Muscle layer of colon (tissue), 2 donors: ENCODE measurements around the gene MAP7D2.
"Not testable (repeated sequence)": the region's sequence is repeated elsewhere in the genome, so short reads cannot be mapped to it uniquely, and the experiment has no call there.

ENCODE experiments used
- H3K27ac ChIP-seq: one replicate; pipeline ENCODE4 v1.7.0; 2013; ENCODE audit warnings: low read depth, mild to moderate bottlenecking, low read length, moderate library complexity
- H3K27me3 ChIP-seq, 2 donors: one replicate each; pipeline ENCODE4 v1.7.0; 2013; ENCODE audit warnings: low read length in 2 of 2, mild to moderate bottlenecking in 2 of 2; ENCODE audit not compliant: insufficient read depth in 2 of 2, control insufficient read depth in 1 of 2
- H3K36me3 ChIP-seq: one replicate; pipeline ENCODE4 v1.7.0; 2013; ENCODE audit warnings: mild to moderate bottlenecking, low read length; ENCODE audit not compliant: insufficient read depth
- H3K4me1 ChIP-seq: one replicate; pipeline ENCODE4 v1.7.0; 2013; ENCODE audit warnings: mild to moderate bottlenecking, low read length; ENCODE audit not compliant: insufficient read depth
- H3K4me3 ChIP-seq, 2 donors: one replicate each; pipeline ENCODE4 v1.7.0; 2013; ENCODE audit warnings: low read length in 2 of 2, low read depth in 1 of 2, mild to moderate bottlenecking in 1 of 2, moderate library complexity in 1 of 2
- H3K9ac ChIP-seq: one replicate; pipeline ENCODE4 v1.7.0; 2013; ENCODE audit warnings: low read length
- H3K9me3 ChIP-seq: one replicate; pipeline ENCODE4 v1.7.0; 2013; ENCODE audit warnings: mild to moderate bottlenecking, low read length
- donor health status: abdominal sarcoma.
- donor health status: Adenocarcinoma of cecum.

Gene MAP7D2

GRCh38 chrX:20139966-20140365, 23.3 kb upstream of the MAP7D2 start:
- Histone ChIP-seq H3K27ac (peak overlapping the region; percentile 36), H3K36me3 (peaks cover 17% of the 10 kb centered on the region), H3K9ac (peak overlapping the region; percentile 86), H3K9me3 (no peaks in the 10 kb centered on the region), H3K27me3 (no peaks in the 10 kb centered on the region), H3K4me1 (peaks cover 19% of the 10 kb centered on the region), H3K4me3 (peak overlapping the region; percentile 64 to 92)

GRCh38 chrX:20135944-20136343, 19.2 kb upstream of the MAP7D2 start:
- Histone ChIP-seq H3K27ac (no peak overlapping the region), H3K27me3 (no peaks in the 10 kb centered on the region), H3K4me1 (peaks cover 19% of the 10 kb centered on the region), H3K4me3 (no peak overlapping the region), H3K9me3 (no peaks in the 10 kb centered on the region), H3K36me3 (peaks cover 36% of the 10 kb centered on the region), H3K9ac (no peak overlapping the region)

- no peak overlapping the region for H3K4me3 ChIP-seq
- no peaks in the 10 kb centered on the region for H3K27me3 ChIP-seq
- peaks cover 48% of the 10 kb centered on the region for H3K36me3 ChIP-seq
- H3K27ac ChIP-seq, result no peak overlapping the region
- no peaks in the 10 kb centered on the region for H3K4me1 ChIP-seq
- no peak overlapping the region for H3K9ac ChIP-seq
- no peaks in the 10 kb centered on the region for H3K9me3 ChIP-seq
These were observed 16.0 kb upstream of the MAP7D2 start for GRCh38 chrX:20132666-20133065.

GRCh38 chrX:20130357-20130756, 13.7 kb upstream of the MAP7D2 start:
- no peak overlapping the region for H3K4me3 ChIP-seq
- no peak overlapping the region for H3K9ac ChIP-seq
- peaks cover 35% of the 10 kb centered on the region for H3K36me3 ChIP-seq

GRCh38 chrX:20129547-20129946, 12.8 kb upstream of the MAP7D2 start:
- Histone ChIP-seq H3K36me3 (peaks cover 34% of the 10 kb centered on the region), H3K27ac (no peak overlapping the region), H3K27me3 (no peaks in the 10 kb centered on the region), H3K4me3 (no peak overlapping the region), H3K9me3 (no peaks in the 10 kb centered on the region), H3K4me1 (no peaks in the 10 kb centered on the region), H3K9ac (no peak overlapping the region)

More at GRCh38 chrX:20130357-20130756, 13.7 kb upstream of the MAP7D2 start:
- H3K27ac ChIP-seq, result no peak overlapping the region
- H3K9me3 ChIP-seq, result no peaks in the 10 kb centered on the region
- H3K27me3 ChIP-seq, result no peaks in the 10 kb centered on the region
- no peaks in the 10 kb centered on the region for H3K4me1 ChIP-seq

- Histone ChIP-seq H3K27ac (no peak overlapping the region), H3K4me3 (no peak overlapping the region), H3K36me3 (peaks cover 33% of the 10 kb centered on the region), H3K27me3 (no peaks in the 10 kb centered on the region), H3K4me1 (no peaks in the 10 kb centered on the region), H3K9me3 (no peaks in the 10 kb centered on the region), H3K9ac (no peak overlapping the region)
These were observed 12.0 kb upstream of the MAP7D2 start for GRCh38 chrX:20128670-20129069.

- H3K4me3 ChIP-seq, H3K27ac ChIP-seq, H3K4me1 ChIP-seq, H3K9ac ChIP-seq, H3K9me3 ChIP-seq, H3K27me3 ChIP-seq: not testable (repeated sequence)
- peaks cover 20% of the 10 kb centered on the region for H3K36me3 ChIP-seq
These were observed 10.7 kb upstream of the MAP7D2 start for GRCh38 chrX:20127440-20127839.

- not testable (repeated sequence) for H3K27me3 ChIP-seq, H3K9ac ChIP-seq, H3K27ac ChIP-seq, H3K4me3 ChIP-seq, H3K4me1 ChIP-seq, H3K9me3 ChIP-seq
- peaks cover 18% of the 10 kb centered on the region for H3K36me3 ChIP-seq
These were observed 10.1 kb upstream of the MAP7D2 start for GRCh38 chrX:20126833-20127232.

GRCh38 chrX:20124964-20125363, 8.3 kb upstream of the MAP7D2 start:
- H3K36me3 ChIP-seq, result peaks cover 18% of the 10 kb centered on the region
- no peak overlapping the region for H3K4me3 ChIP-seq
- H3K27me3 ChIP-seq, result no peaks in the 10 kb centered on the region
- H3K9me3 ChIP-seq, result no peaks in the 10 kb centered on the region
- H3K27ac ChIP-seq, result no peak overlapping the region
- H3K9ac ChIP-seq, result no peak overlapping the region
- H3K4me1 ChIP-seq, result no peaks in the 10 kb centered on the region

- H3K9me3 ChIP-seq, result peaks cover 3% of the 10 kb centered on the region
- peaks cover 16 to 29% of the 10 kb centered on the region in 2 donors for H3K27me3 ChIP-seq
- peaks cover 4% of the 10 kb centered on the region for H3K4me1 ChIP-seq
- no peaks in the 10 kb centered on the region for H3K36me3 ChIP-seq
- H3K27ac ChIP-seq, result no peak overlapping the region
- H3K4me3 ChIP-seq, result no peak overlapping the region
- no peak overlapping the region for H3K9ac ChIP-seq
These were observed 1.5 kb upstream of the MAP7D2 start for GRCh38 chrX:20118065-20118824.

GRCh38 chrX:20116087-20116576, 575 bp downstream of the MAP7D2 start:
- Histone ChIP-seq H3K4me1 (peaks cover 4% of the 10 kb centered on the region), H3K9ac (no peak overlapping the region), H3K27ac (no peak overlapping the region), H3K4me3 (no peak overlapping the region), H3K9me3 (peaks cover 3% of the 10 kb centered on the region), H3K27me3 (peaks cover 16 to 29% of the 10 kb centered on the region in 2 donors), H3K36me3 (no peaks in the 10 kb centered on the region)
